ENCODE measurements around the gene MRM2.

Gene MRM2

GRCh38 chr7:2201686-2202360, 40.2 kb downstream of the MRM2 start:
- DNase-seq: no peak

- no peak for DNase-seq
These were observed 40.9 kb downstream of the MRM2 start for GRCh38 chr7:2201128-2201527.

GRCh38 chr7:2200584-2200980, 41.4 kb downstream of the MRM2 start:
- DNase-seq: no peak

- DNase-seq: no peak
These were observed 41.9 kb downstream of the MRM2 start for GRCh38 chr7:2199956-2200583.

- DNase-seq: no peak
These were observed 42.5 kb downstream of the MRM2 start for GRCh38 chr7:2199528-2199927.

- DNase-seq: no peak
These were observed 43.2 kb downstream of the MRM2 start for GRCh38 chr7:2198760-2199159.

GRCh38 chr7:2198206-2198605, 43.8 kb downstream of the MRM2 start:
- no peak for DNase-seq

GRCh38 chr7:2197436-2198155, 44.4 kb downstream of the MRM2 start:
- no peak for DNase-seq

GRCh38 chr7:2196381-2197378, 45.3 kb downstream of the MRM2 start:
- DNase-seq: no peak

GRCh38 chr7:2195400-2196246, 46.4 kb downstream of the MRM2 start:
- no peak for DNase-seq

GRCh38 chr7:2193575-2194305, 48.3 kb downstream of the MRM2 start:
- DNase-seq: no peak

GRCh38 chr7:2192831-2193534, 49.0 kb downstream of the MRM2 start:
- no peak for DNase-seq

GRCh38 chr7:2191016-2191415, 51.0 kb downstream of the MRM2 start:
- no peak for DNase-seq

- no peak for DNase-seq
These were observed 51.5 kb downstream of the MRM2 start for GRCh38 chr7:2190531-2190930.

GRCh38 chr7:2186166-2186565, 55.8 kb downstream of the MRM2 start:
- no peak for DNase-seq

GRCh38 chr7:2185715-2186114, 56.3 kb downstream of the MRM2 start:
- no peak for DNase-seq

Data from activated CD4-positive, alpha-beta T cell treated with anti-CD3 and anti-CD28 coated beads for 48 hours (primary cell).